Activated naive CD8-positive, alpha-beta T cell (primary cell): ENCODE measurements around the gene ATRN.

Source experiments
- H3K27ac Mint-ChIP-seq: one replicate; pipeline ENCODE4 v1.8.0; 2021; ENCODE audit warnings: mixed read lengths
- H3K27me3 Mint-ChIP-seq: one replicate; pipeline ENCODE4 v1.8.0; 2021; ENCODE audit warnings: mixed read lengths
- H3K36me3 Mint-ChIP-seq: one replicate; pipeline ENCODE4 v1.8.0; 2021; ENCODE audit warnings: mixed read lengths
- H3K4me1 Mint-ChIP-seq: one replicate; pipeline ENCODE4 v1.8.0; 2021; ENCODE audit warnings: low read depth, mixed read lengths
- H3K4me3 Mint-ChIP-seq: one replicate; pipeline ENCODE4 v1.8.0; 2021; ENCODE audit warnings: mild to moderate bottlenecking, mixed read lengths
- H3K9me3 Mint-ChIP-seq: one replicate; pipeline ENCODE4 v1.8.0; 2021; ENCODE audit warnings: low read depth, mixed read lengths

Gene ATRN

DNA sequence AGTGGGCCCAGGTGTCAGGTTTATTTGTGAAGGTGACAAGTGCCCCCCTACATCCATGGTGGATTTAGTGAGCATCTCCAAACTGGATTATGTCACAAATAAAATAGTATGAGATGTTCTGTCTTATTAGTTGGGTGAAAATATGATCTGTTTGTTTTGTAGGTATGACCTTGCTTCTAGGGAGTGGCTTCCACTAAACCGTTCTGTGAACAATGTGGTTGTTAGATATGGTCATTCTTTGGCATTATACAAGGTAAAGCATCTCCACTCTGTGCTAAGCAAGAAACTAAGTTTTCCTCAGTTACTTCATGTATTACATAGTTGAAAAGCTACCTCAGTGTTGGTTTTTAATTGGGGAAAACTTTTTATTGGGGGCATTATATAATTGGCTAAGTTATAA is 88.4 kb downstream of the ATRN start:
- no peaks in the 10 kb centered on the region for H3K27me3 Mint-ChIP-seq
- no peaks in the 10 kb centered on the region for H3K9me3 Mint-ChIP-seq
- H3K4me1 Mint-ChIP-seq = no peaks in the 10 kb centered on the region
- peaks cover 12% of the 10 kb centered on the region for H3K36me3 Mint-ChIP-seq
- no peak overlapping the region for H3K27ac Mint-ChIP-seq
- no peak overlapping the region for H3K4me3 Mint-ChIP-seq

DNA sequence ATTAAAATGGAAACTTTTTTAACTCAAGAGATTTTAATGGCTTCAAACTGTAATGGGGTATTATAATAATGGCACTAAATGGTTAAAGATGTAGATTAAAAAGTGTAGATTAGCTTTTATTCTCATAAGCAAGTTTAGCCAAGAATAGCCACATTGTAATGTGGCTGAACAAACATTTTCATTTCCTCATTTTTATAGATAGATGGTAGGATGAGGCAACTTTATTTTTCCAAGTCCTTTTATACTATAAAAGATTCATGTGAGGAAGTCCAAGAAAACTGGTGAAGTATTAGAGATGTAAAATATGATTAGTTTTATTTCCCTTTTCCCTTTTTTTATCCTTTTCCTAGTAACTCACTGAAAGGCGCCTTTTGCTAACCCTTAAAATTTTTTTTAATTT is 88.8 kb downstream of the ATRN start:
- H3K27ac Mint-ChIP-seq = no peak overlapping the region
- H3K36me3 Mint-ChIP-seq = peaks cover 12% of the 10 kb centered on the region
- no peaks in the 10 kb centered on the region for H3K27me3 Mint-ChIP-seq
- H3K4me3 Mint-ChIP-seq = no peak overlapping the region
- no peaks in the 10 kb centered on the region for H3K9me3 Mint-ChIP-seq
- H3K4me1 Mint-ChIP-seq = no peaks in the 10 kb centered on the region

DNA sequence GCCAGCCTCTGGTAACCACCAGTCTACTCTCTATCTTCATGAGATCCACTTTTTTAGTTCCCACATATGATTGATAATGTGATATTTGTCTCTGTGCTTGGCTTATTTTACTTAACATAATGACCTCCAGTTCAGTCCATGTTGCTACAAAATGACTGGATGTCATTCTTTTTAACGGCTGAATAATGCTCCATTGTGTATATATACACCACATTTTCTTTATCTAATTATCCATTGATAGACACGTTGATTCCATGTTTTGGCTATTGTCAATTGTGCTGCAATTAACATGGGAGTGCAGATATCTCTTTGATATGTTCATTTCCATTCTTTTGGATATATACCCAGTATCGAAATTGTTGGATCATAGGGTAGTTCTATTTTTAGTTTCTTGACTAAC is 89.3 kb downstream of the ATRN start:
- H3K9me3 Mint-ChIP-seq = no peaks in the 10 kb centered on the region
- H3K27me3 Mint-ChIP-seq = no peaks in the 10 kb centered on the region
- H3K4me3 Mint-ChIP-seq = no peak overlapping the region
- H3K4me1 Mint-ChIP-seq = no peaks in the 10 kb centered on the region
- H3K27ac Mint-ChIP-seq = no peak overlapping the region
- peaks cover 12% of the 10 kb centered on the region for H3K36me3 Mint-ChIP-seq

DNA sequence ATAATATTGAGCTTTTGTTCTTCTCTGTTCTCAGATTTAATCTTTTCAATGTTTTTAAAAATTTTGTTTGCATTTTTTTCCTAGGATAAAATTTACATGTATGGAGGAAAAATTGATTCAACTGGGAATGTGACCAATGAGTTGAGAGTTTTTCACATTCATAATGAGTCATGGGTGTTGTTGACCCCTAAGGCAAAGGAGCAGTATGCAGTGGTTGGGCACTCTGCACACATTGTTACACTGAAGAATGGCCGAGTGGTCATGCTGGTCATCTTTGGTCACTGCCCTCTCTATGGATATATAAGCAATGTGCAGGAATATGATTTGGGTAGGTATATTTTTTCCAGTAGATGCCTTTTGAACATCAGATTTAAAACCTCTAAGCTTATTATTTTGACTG is 89.8 kb downstream of the ATRN start:
- no peaks in the 10 kb centered on the region for H3K4me1 Mint-ChIP-seq
- no peak overlapping the region for H3K27ac Mint-ChIP-seq

DNA sequence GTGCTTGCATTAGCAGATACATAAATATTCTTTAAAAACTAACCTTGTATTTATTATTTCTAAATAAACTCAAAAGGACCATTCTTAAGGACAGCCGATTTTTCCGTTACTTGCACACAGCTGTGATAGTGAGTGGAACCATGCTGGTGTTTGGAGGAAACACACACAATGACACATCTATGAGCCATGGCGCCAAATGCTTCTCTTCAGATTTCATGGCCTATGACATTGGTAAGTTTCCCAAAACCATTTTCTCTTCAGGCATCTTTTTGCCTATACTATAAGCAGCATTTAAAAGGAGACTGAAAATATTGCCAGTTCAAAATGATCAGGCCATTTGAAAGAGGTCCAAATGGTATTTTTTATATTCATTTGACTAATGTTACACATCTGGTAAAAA is 92.3 kb downstream of the ATRN start:
- Mint-ChIP-seq H3K9me3 (no peaks in the 10 kb centered on the region), H3K4me3 (no peak overlapping the region), H3K27ac (no peak overlapping the region), H3K27me3 (no peaks in the 10 kb centered on the region), H3K36me3 (peaks cover 7% of the 10 kb centered on the region), H3K4me1 (no peaks in the 10 kb centered on the region)

More for the DNA sequence above, 89.8 kb downstream of the ATRN start:
- no peaks in the 10 kb centered on the region for H3K27me3 Mint-ChIP-seq
- no peaks in the 10 kb centered on the region for H3K9me3 Mint-ChIP-seq
- H3K4me3 Mint-ChIP-seq = no peak overlapping the region
- peaks cover 12% of the 10 kb centered on the region for H3K36me3 Mint-ChIP-seq

DNA sequence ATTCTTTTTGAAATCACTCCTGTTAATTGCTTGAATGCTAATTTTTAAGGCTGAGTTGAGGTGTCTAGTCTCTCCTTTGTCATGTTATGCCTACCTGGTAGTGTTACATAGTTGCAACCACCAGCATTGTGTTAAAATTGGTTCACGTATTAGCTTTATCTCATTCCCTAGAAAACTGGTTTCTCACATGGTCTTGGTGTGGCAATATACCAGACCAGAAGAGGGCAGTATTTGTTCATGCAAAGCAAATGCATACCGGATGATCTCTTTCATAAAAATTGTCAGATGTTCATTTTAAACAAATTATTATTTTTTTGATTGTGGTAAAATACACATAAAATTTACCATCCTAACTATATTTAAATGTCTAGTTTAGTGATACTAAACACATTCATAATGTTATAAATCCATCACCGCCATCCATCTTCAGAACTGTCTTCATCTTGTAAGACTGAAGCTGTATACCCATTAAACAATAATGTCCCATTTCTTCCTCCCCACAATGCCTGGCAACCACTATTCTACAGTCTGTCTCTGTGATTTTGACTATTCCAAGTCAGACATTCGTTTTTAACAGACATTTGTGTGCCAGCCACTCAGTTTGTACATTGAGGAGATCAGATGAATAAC is 92.8 kb downstream of the ATRN start:
- Mint-ChIP-seq H3K27ac (no peak overlapping the region), H3K4me3 (no peak overlapping the region), H3K27me3 (no peaks in the 10 kb centered on the region), H3K9me3 (no peaks in the 10 kb centered on the region), H3K36me3 (peaks cover 7% of the 10 kb centered on the region), H3K4me1 (no peaks in the 10 kb centered on the region)

DNA sequence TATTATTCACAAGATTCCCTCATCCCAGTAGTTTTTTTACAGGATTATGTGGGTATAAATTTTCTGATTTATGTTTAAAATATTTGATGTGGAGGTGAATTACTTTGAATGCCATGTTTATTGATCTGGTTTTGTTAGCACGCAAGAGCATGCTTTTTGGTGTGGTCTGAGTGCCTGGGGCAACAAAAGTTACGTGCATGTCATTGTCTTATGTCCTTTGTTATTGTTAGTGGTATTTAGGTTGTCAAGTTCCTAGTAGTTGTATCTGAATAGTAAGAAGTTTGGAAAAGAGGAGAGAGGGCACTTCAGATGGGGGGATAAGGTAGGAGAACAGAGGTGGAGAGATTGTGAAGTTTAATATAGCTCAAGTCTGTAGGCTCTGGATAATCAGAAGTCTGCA is 95.0 kb downstream of the ATRN start:
- Mint-ChIP-seq H3K4me1 (no peaks in the 10 kb centered on the region), H3K4me3 (no peak overlapping the region), H3K36me3 (peaks cover 7% of the 10 kb centered on the region), H3K27me3 (no peaks in the 10 kb centered on the region), H3K9me3 (no peaks in the 10 kb centered on the region), H3K27ac (no peak overlapping the region)

DNA sequence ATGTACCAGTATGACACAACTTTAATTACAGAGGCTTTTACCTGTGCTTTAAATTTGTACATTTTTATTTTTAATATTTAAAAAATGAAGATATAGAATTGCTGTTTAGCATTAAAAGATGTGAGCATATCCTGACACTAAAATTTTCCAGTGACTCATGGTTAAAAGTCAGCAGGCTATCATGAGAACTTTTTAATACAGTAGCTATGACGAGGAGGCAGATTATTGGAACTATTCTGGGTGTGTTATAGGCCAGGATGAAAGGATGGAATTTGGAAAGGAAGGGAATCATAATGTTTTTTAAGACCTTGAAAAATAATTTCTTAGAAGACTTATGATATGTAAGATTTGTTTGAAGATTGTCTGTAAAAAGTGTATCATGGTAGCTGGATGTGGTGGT is 101.3 kb downstream of the ATRN start:
- Mint-ChIP-seq H3K36me3 (peaks cover 13% of the 10 kb centered on the region), H3K4me1 (peaks cover 2% of the 10 kb centered on the region), H3K4me3 (no peak overlapping the region), H3K27ac (no peak overlapping the region), H3K27me3 (no peaks in the 10 kb centered on the region), H3K9me3 (no peaks in the 10 kb centered on the region)

DNA sequence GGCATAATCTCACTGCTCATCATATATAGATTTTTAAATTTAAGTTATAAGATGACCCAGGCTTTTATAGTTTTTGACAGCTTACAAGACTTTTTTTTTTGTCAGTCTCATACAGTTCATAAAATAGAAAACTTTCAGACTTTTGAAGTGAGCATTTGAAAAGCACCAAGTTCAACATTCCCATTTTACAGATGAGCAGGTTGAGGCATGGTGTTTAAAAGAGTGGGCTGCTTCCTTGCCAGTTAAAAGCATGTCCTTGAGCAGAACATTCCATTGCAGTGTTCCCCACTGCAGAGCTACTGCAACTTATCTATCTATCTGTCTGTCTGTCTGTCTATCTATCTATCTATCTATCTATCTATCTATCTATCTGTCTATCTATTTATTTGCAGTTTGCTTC is 105.5 kb downstream of the ATRN start:
- H3K27ac Mint-ChIP-seq = no peak overlapping the region
- no peaks in the 10 kb centered on the region for H3K9me3 Mint-ChIP-seq
- H3K27me3 Mint-ChIP-seq = no peaks in the 10 kb centered on the region
- peaks cover 19% of the 10 kb centered on the region for H3K36me3 Mint-ChIP-seq
- H3K4me1 Mint-ChIP-seq = peaks cover 2% of the 10 kb centered on the region
- H3K4me3 Mint-ChIP-seq = no peak overlapping the region

DNA sequence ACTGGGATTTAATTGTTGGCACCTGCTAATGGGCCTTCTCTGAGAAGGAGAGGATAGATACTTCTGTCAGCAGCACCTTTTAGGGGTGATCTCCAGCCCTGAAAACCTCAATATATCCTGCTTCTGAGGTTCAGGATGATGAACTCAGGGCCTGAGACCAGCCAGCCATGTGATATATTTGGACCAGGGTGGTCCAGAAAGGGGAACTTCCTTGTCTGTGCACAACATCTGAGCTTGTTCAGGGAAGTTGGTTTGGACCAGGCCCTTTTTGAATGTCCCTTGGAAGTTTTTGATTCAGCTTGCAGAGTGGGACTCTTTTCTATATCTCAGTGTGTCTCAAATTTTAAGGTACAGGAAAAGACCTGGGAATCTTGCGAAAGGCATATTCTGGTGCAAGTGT is 106.5 kb downstream of the ATRN start:
- Mint-ChIP-seq H3K27me3 (no peaks in the 10 kb centered on the region), H3K4me3 (no peak overlapping the region), H3K27ac (no peak overlapping the region), H3K36me3 (peaks cover 20% of the 10 kb centered on the region), H3K4me1 (no peaks in the 10 kb centered on the region), H3K9me3 (no peaks in the 10 kb centered on the region)

DNA sequence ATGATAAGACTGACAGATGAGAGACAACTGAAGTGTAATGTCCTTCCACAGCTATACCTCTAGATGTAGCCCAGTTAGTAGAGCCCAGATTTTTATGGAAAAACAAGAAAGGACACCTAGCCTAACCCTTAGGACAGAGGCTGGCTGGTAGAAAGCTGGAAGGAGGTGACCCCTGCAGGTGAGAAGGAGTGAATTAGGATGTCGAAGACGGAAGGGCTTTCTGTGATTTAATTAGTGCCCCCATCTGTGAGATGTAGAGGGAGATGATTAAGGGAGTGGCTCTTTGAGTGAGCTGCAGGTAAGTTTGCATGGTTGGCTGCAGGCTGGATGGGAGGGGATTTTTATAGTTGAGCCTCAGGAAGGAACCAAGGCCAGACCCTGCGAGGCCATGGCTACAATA is 109.6 kb downstream of the ATRN start:
- no peak overlapping the region for H3K27ac Mint-ChIP-seq
- H3K36me3 Mint-ChIP-seq = peaks cover 34% of the 10 kb centered on the region
- H3K9me3 Mint-ChIP-seq = no peaks in the 10 kb centered on the region
- H3K4me3 Mint-ChIP-seq = no peak overlapping the region
- no peaks in the 10 kb centered on the region for H3K27me3 Mint-ChIP-seq
- no peaks in the 10 kb centered on the region for H3K4me1 Mint-ChIP-seq

DNA sequence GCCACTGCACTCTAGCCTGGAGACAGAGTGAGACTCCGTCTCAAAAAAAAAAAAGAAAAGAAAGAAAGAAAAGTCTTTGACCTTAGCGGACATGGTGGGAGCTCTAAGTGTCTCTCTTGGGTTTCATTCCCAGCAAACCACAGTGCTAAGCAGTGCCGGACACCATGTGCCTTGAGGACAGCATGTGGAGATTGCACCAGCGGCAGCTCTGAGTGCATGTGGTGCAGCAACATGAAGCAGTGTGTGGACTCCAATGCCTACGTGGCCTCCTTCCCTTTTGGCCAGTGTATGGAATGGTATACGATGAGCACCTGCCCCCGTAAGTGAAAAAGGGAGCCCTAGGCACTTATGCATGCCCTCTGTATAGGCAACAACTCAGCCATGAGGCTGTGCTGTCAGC is 112.9 kb downstream of the ATRN start:
- H3K36me3 Mint-ChIP-seq = peaks cover 42% of the 10 kb centered on the region
- H3K27ac Mint-ChIP-seq = no peak overlapping the region
- H3K4me3 Mint-ChIP-seq = no peak overlapping the region
- H3K4me1 Mint-ChIP-seq = no peaks in the 10 kb centered on the region
- no peaks in the 10 kb centered on the region for H3K27me3 Mint-ChIP-seq
- peaks cover 5% of the 10 kb centered on the region for H3K9me3 Mint-ChIP-seq

DNA sequence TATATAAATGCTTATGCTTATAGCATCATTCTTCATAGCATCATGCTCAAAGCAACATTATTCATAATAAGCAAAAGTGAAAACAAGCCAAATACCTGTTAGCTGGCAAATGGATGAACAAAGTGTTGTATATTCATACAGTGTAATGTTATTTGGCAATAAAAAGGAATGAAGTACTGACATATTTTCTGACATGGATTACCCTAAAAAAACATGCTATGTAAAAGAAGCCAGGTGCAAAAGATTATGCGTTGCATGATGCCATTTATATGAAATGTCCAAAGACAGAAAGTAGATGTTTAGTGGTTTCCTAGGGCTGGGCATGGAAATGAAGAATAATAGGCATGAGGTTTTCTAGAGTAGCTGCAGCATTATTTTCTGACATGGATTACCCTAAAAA is 115.3 kb downstream of the ATRN start:
- Mint-ChIP-seq H3K9me3 (peaks cover 5% of the 10 kb centered on the region), H3K36me3 (peaks cover 45% of the 10 kb centered on the region), H3K4me1 (no peaks in the 10 kb centered on the region), H3K27me3 (no peaks in the 10 kb centered on the region), H3K27ac (no peak overlapping the region), H3K4me3 (no peak overlapping the region)

DNA sequence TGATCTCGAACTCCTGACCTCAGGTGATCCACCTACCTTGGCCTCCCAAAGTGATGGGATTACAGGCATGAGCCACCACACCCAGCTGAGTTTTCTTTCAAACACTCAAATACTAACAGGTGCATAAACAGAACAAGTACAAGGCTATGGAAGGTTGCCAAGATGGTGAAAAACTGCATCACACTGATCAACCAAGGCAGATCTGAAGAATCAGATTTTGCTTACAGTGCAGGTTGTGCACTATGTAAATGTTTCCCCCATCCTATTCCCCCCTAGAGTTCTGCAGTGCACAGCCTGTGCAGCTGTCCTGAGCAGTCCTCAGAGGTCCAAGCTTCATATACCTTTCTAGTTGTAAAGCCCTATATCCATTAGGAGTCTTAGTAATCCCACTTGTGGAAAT is 119.3 kb downstream of the ATRN start:
- Mint-ChIP-seq H3K36me3 (peaks cover 43% of the 10 kb centered on the region), H3K4me3 (no peak overlapping the region), H3K27ac (no peak overlapping the region), H3K4me1 (no peaks in the 10 kb centered on the region), H3K9me3 (peaks cover 5% of the 10 kb centered on the region), H3K27me3 (no peaks in the 10 kb centered on the region)

DNA sequence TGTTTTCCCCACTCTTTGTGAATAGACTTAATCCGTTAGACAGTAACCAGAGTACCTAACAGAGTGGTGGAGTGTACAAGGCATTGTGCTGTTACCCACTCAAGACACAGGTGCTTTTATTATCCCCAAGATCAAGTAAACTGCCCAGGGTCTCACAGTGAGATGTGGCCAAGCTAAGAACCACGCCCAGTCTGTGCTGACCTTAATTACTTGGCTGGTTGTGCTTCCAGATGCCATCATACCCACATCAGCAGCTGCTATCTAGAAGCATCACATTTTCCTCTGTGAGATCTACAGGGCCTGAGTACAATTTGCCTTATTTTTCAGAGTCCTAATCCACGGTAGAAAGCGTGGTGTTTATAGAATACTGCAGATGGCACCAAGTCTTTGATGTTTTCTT is 122.1 kb downstream of the ATRN start:
- Mint-ChIP-seq H3K27me3 (no peaks in the 10 kb centered on the region), H3K27ac (no peak overlapping the region), H3K9me3 (no peaks in the 10 kb centered on the region), H3K36me3 (peaks cover 25% of the 10 kb centered on the region), H3K4me3 (no peak overlapping the region), H3K4me1 (no peaks in the 10 kb centered on the region)

DNA sequence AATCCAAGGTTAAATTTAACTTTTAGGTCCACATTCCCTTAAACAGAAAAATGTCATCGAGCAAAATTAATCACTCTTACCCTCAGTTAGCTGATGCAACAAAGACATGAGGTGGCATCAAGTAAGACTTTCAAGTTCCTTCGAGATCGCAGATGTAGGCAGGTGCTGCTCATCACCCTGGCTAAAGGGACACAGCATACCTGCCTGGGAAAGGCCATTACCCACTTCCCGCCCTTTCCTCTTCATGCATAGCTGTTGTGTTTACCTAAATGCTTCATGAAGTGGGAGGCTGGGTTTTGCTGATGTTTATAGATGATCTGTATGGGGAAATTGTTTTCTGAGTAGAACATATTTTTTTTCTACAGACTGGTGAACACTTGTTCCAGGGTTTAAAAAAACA is 124.7 kb downstream of the ATRN start:
- Mint-ChIP-seq H3K9me3 (no peaks in the 10 kb centered on the region), H3K27ac (no peak overlapping the region), H3K4me3 (no peak overlapping the region), H3K27me3 (no peaks in the 10 kb centered on the region), H3K4me1 (no peaks in the 10 kb centered on the region), H3K36me3 (peaks cover 23% of the 10 kb centered on the region)
